Activated CD4-positive, alpha-beta memory T cell treated with anti-CD3 and anti-CD28 coated beads for 36 hours (primary cell): ENCODE data around the gene GRAMD2B. TPM values are rescaled to one million over a fixed set of nuclear protein-coding genes. Genes with fewer than 3 reads are reported as not detected.
"Not testable (repeated sequence)": the region's sequence is repeated elsewhere in the genome, so short reads cannot be mapped to it uniquely, and the experiment has no call there.

ENCODE experiments used
- CTCF ChIA-PET: fragments of 350-600 bp; sonication (Branson Sonifier 250); formaldehyde crosslinking; loops from one replicate; lab custom pipeline; 2021; ENCODE audit warnings: antibody characterized with exemption, inconsistent platforms; lab: Charles Lee
- POLR2A ChIA-PET: fragments of 350-600 bp; sonication (Branson Sonifier 250); formaldehyde crosslinking; loops from one replicate; lab custom pipeline; 2021; ENCODE audit warnings: antibody characterized with exemption; lab: Charles Lee
- DNase-seq: peaks from one replicate; pipeline ENCODE4 v3.0.0-alpha.2; 2020
- H3K27ac Mint-ChIP-seq: one replicate; pipeline ENCODE4 v1.8.0; 2021; ENCODE audit warnings: mixed read lengths
- H3K27me3 Mint-ChIP-seq: one replicate; pipeline ENCODE4 v1.8.0; 2021; ENCODE audit warnings: mixed read lengths
- H3K36me3 Mint-ChIP-seq: one replicate; pipeline ENCODE4 v1.8.0; 2021; ENCODE audit warnings: mixed read lengths
- H3K4me1 Mint-ChIP-seq: one replicate; pipeline ENCODE4 v1.8.0; 2021; ENCODE audit warnings: low read depth, mixed read lengths
- H3K4me3 Mint-ChIP-seq: one replicate; pipeline ENCODE4 v1.8.0; 2021; ENCODE audit warnings: mild to moderate bottlenecking, mixed read lengths
- H3K9me3 Mint-ChIP-seq: one replicate; pipeline ENCODE4 v1.8.0; 2021; ENCODE audit warnings: mixed read lengths
- intact Hi-C: fragments of 100-400 bp; cut with micrococcal nuclease; formaldehyde crosslinking; loops from one replicate; pipeline ENCODE4 v1.15.1; 2023
- total RNA-seq, 2 experiments: library from RNA; stranded (reverse); gene quantifications; one replicate each; pipeline ENCODE4 v1.2.3, GENCODE V29; 2021

The GRAMD2B gene
- total RNA-seq, 2 experiments from 2014 or later: 9.9 to 10.4 TPM

GRCh38 chr5:126439724-126440123 is 16.5 kb downstream of the GRAMD2B start:
- ChIA-PET CTCF (interaction anchor here (1.2 kb wide), 1 partner anchor 61 kb away, joined by 4 read pairs; no protein-coding TSS in a partner anchor), POLR2A (interaction anchor here (1.0 to 3.2 kb wide), 2 partner anchors 11 to 16 kb away, joined by 5 to 20 read pairs; partner anchors contain the start of gene GRAMD2B)
- H3K4me3 Mint-ChIP-seq: not testable (repeated sequence)

DNA sequence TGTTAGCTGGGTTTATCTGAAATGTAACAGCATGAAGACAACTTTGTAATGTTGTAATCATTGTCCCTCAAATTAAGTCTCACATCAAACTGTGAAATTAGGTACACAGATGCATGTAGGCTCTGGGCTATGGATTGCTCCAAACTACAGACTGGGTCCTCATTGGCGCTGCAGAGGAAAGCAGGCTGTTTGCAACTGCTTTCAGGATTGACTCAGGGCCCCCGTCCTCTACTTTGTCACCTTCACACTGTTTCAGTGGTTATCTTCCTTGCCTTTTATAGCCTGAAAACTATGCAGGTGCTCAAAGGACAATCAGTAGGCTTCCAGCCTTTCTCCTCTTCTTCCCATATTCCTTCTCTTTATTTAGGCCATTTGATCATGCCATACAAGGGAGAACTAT is 18.0 kb downstream of the GRAMD2B start:
- peaks cover 59% of the 10 kb centered on the region for H3K4me1 Mint-ChIP-seq
- no peak overlapping the region for H3K4me3 Mint-ChIP-seq
- ChIA-PET CTCF (interaction anchor here (1.2 kb wide), 1 partner anchor 59 kb away, joined by 4 read pairs; no protein-coding TSS in a partner anchor), POLR2A (no interaction called here)
- H3K9me3 Mint-ChIP-seq: no peaks in the 10 kb centered on the region
- intact Hi-C loops: loop anchor here (10.0 kb wide), 1 partner anchor 1856 kb away; no protein-coding TSS in a partner anchor
- H3K27ac Mint-ChIP-seq: no peak overlapping the region
- H3K27me3 Mint-ChIP-seq: no peaks in the 10 kb centered on the region
- H3K36me3 Mint-ChIP-seq: peaks cover 19% of the 10 kb centered on the region
- no peak for DNase-seq

More at GRCh38 chr5:126439724-126440123, 16.5 kb downstream of the GRAMD2B start:
- Mint-ChIP-seq H3K36me3 (peaks cover 18% of the 10 kb centered on the region), H3K4me1 (peaks cover 44% of the 10 kb centered on the region)
- H3K27ac Mint-ChIP-seq, DNase-seq, H3K9me3 Mint-ChIP-seq, H3K27me3 Mint-ChIP-seq: not testable (repeated sequence)
- intact Hi-C loops: loop anchor here (10.0 kb wide), 1 partner anchor 1855 kb away; no protein-coding TSS in a partner anchor

- DNase-seq: no peak
- ChIA-PET CTCF (interaction anchor here (1.1 kb wide), 1 partner anchor 20 kb away, joined by 4 read pairs; the partner anchor contains the start of gene GRAMD2B), POLR2A (interaction anchor here (1.2 kb wide), 1 partner anchor 20 kb away, joined by 7 read pairs; the partner anchor contains the start of gene GRAMD2B)
- Mint-ChIP-seq H3K4me3 (no peak overlapping the region), H3K27me3 (no peaks in the 10 kb centered on the region), H3K9me3 (no peaks in the 10 kb centered on the region), H3K4me1 (peaks cover 61% of the 10 kb centered on the region), H3K27ac (peak overlapping the region; percentile 53), H3K36me3 (peaks cover 15% of the 10 kb centered on the region)
- intact Hi-C loops: loop anchor here (10.0 kb wide), 1 partner anchor 1859 kb away; no protein-coding TSS in a partner anchor
Observed at GRCh38 chr5:126443374-126443851, 20.2 kb downstream of the GRAMD2B start.

DNA sequence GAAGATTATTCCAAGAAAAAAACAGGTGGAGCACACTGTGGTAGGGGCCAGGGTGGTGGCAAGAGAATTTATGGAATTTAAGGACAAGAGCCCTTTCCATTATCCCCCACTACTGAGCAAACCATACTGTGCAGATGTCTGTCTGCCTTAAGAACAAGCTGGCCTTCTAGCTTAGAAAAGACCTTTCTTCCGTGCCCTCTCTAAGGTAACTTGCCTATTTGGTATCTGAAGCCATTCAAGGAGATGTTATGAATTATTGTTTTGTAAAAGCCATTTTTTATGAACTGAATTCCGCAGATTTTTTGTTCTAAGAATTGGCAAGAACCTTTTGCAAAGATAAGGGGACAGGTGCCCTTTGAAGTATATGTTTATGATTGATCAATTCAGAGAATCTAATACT is 20.9 kb downstream of the GRAMD2B start:
- CTCF ChIA-PET: interaction anchor here (1.1 kb wide), 1 partner anchor 21 kb away, joined by 4 read pairs; the partner anchor contains the start of gene GRAMD2B
- no peak for DNase-seq
- POLR2A ChIA-PET: interaction anchor here (1.2 to 3.3 kb wide), 2 partner anchors 21 kb away, joined by 7 to 27 read pairs; partner anchors contain the start of gene GRAMD2B
- peaks cover 10% of the 10 kb centered on the region for H3K36me3 Mint-ChIP-seq
- intact Hi-C loops: loop anchor here (10.0 kb wide), 1 partner anchor 1859 kb away; no protein-coding TSS in a partner anchor
- H3K27ac Mint-ChIP-seq: no peak overlapping the region
- H3K9me3 Mint-ChIP-seq: no peaks in the 10 kb centered on the region
- peaks cover 60% of the 10 kb centered on the region for H3K4me1 Mint-ChIP-seq
- H3K27me3 Mint-ChIP-seq: no peaks in the 10 kb centered on the region
- no peak overlapping the region for H3K4me3 Mint-ChIP-seq

DNA sequence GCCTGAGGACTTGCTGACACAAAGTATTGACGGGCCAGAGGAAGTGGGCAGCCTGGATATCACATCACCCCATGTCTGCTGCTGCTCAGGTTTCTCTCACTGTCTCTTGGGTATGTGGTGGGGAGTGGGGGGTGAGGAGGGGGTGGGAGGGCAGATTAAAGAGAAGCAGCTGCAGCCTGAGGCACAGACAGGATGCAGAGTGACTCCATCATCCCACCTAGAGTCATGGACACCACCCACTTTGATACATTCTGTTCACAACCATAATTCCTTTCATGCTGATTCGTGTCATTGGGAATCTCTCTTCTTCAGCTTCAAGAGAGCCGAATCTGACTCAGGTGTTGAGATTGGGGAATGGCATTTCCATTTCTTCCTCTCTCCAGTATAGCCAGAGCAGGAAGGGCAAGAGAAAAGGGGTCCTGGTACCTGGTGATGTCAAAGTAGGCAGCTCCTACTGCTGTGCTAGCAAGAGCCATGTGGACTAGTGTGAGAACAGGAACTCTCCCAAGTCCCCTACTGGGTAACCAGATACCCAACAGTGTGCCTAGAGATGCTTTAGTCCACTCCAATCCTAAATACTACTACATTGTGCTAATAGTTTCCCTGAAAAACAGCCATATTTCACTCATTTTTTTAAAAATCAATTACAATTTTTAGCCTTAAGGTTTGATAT is 22.4 kb downstream of the GRAMD2B start:
- H3K27ac Mint-ChIP-seq: peak overlapping the region; percentile 41
- CTCF ChIA-PET: interaction anchor here (0.9 kb wide), 1 partner anchor 22 kb away, joined by 4 read pairs; no protein-coding TSS in a partner anchor
- intact Hi-C loops: loop anchor here (1.0 to 10.0 kb wide), 7 partner anchors 7 to 1861 kb away; no protein-coding TSS in a partner anchor
- H3K27me3 Mint-ChIP-seq: no peaks in the 10 kb centered on the region
- peak; percentile 30 for DNase-seq
- no peaks in the 10 kb centered on the region for H3K9me3 Mint-ChIP-seq
- no peak overlapping the region for H3K4me3 Mint-ChIP-seq
- peaks cover 73% of the 10 kb centered on the region for H3K4me1 Mint-ChIP-seq
- POLR2A ChIA-PET: interaction anchor here (0.9 to 3.3 kb wide), 2 partner anchors 8 to 22 kb away, joined by 6 to 27 read pairs; partner anchors contain the start of gene GRAMD2B
- peaks cover 7% of the 10 kb centered on the region for H3K36me3 Mint-ChIP-seq

DNA sequence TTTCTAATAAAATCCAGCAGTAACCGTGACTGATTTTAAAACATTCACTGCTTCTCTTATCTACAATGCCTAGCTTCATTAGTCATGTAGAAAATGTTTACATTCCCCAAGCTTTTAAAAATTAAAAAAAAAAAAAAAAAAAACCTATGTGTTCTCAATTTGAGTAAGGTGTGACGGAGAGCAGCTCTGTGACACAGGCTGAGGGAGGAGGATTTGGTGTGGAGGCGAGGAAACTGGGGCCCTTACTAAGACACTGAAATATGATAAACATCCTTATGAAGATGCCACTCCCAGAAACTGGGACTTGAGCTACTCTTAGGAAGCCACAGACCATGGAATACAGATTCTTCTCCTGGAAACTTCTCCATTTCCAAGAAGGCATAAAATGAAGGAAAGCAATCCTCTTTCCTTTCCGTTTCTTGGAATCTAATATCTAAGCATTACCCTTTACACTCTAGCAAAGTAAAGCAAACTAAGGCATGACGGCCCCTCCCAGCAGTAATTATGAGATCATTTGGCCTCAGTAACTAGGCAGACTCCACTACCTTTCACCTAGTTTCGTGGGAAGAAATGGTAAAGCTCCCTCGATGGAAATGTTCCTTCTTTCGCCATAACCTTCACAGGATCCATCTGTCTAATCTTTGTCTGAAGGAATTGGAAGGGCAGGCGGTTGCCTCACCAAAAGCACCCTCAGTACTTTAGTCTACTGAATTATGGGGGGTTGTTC is 23.5 kb downstream of the GRAMD2B start:
- peak; percentile 83 for DNase-seq
- no peaks in the 10 kb centered on the region for H3K9me3 Mint-ChIP-seq
- POLR2A ChIA-PET: interaction anchor here (0.9 to 3.3 kb wide), 2 partner anchors 9 to 23 kb away, joined by 6 to 27 read pairs; partner anchors contain the start of gene GRAMD2B
- intact Hi-C loops: loop anchor here (1.0 to 10.0 kb wide), 7 partner anchors 8 to 1862 kb away; no protein-coding TSS in a partner anchor
- CTCF ChIA-PET: interaction anchor here (0.9 to 1.4 kb wide), 4 partner anchors 8 to 154 kb away, joined by 5 to 6 read pairs (median 5); partner anchors contain the start of gene PHAX
- H3K36me3 Mint-ChIP-seq: peaks cover 7% of the 10 kb centered on the region
- H3K4me3 Mint-ChIP-seq: no peak overlapping the region
- H3K27ac Mint-ChIP-seq: peak overlapping the region; percentile 88
- no peaks in the 10 kb centered on the region for H3K27me3 Mint-ChIP-seq
- H3K4me1 Mint-ChIP-seq: peaks cover 79% of the 10 kb centered on the region

- Mint-ChIP-seq H3K9me3 (no peaks in the 10 kb centered on the region), H3K36me3 (peaks cover 6% of the 10 kb centered on the region), H3K4me1 (peaks cover 87% of the 10 kb centered on the region), H3K27me3 (no peaks in the 10 kb centered on the region), H3K4me3 (no peak overlapping the region), H3K27ac (peak overlapping the region; percentile 8)
- POLR2A ChIA-PET: interaction anchor here (2.2 kb wide), 1 partner anchor 25 kb away, joined by 20 read pairs; the partner anchor contains the start of gene GRAMD2B
- no peak for DNase-seq
- intact Hi-C loops: loop anchor here (1.0 to 10.0 kb wide), 6 partner anchors 25 to 1864 kb away; partner anchors contain the start of genes GRAMD2B and PHAX
- CTCF ChIA-PET: interaction anchor here (1.9 kb wide), 1 partner anchor 51 kb away, joined by 7 read pairs; no protein-coding TSS in a partner anchor
Observed at GRCh38 chr5:126448720-126449119, 25.5 kb downstream of the GRAMD2B start.

DNA sequence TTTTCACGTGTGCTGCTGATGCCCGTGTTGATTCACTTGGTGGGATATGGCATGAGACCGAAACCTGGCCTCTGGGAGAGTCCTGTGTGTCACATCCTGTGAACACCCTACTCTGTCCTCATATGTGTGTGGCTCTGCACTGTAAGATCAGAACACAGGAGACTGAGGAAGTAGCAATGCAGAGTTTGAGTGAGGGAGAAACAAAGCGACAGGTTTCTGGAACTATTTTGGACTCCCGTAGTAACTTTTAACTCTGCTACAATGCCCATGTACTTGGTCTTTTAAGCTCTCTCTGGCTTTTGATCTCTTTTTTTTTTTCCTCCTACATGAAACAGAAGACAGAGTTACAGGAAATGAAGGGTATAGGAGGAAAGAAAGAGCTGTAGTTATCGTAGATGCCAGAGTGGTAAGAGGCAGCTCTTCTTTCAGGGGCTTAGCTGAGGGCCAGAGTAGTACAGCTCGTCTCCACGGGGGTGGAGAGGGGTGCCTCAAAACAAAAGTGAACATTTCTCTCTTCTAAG is 26.6 kb downstream of the GRAMD2B start:
- POLR2A ChIA-PET: interaction anchor here (0.9 to 2.2 kb wide), 7 partner anchors 10 to 328 kb away, joined by 3 to 20 read pairs (median 4); partner anchors contain the start of genes GRAMD2B and LMNB1
- H3K4me3 Mint-ChIP-seq: peak overlapping the region; percentile 81
- CTCF ChIA-PET: interaction anchor here (0.6 to 1.9 kb wide), 6 partner anchors 13 to 303 kb away, joined by 3 to 7 read pairs (median 4); partner anchors contain the start of gene GRAMD2B
- peak; percentile 85 for DNase-seq
- peaks cover 10% of the 10 kb centered on the region for H3K36me3 Mint-ChIP-seq
- intact Hi-C loops: loop anchor here (1.0 to 10.0 kb wide), 7 partner anchors 27 to 1865 kb away; partner anchors contain the start of genes GRAMD2B and PHAX
- peak overlapping the region; percentile 100 for H3K27ac Mint-ChIP-seq
- peaks cover 76% of the 10 kb centered on the region for H3K4me1 Mint-ChIP-seq
- no peaks in the 10 kb centered on the region for H3K9me3 Mint-ChIP-seq
- H3K27me3 Mint-ChIP-seq: no peaks in the 10 kb centered on the region

- intact Hi-C loops: loop anchor here (5.0 kb wide), 1 partner anchor 872 kb away; no protein-coding TSS in a partner anchor
- H3K27me3 Mint-ChIP-seq: no peaks in the 10 kb centered on the region
- CTCF ChIA-PET: interaction anchor here (1.1 to 1.9 kb wide), 4 partner anchors 13 to 96 kb away, joined by 3 to 7 read pairs (median 4); partner anchors contain the start of gene GRAMD2B
- peaks cover 71% of the 10 kb centered on the region for H3K4me1 Mint-ChIP-seq
- peak overlapping the region; percentile 100 for H3K27ac Mint-ChIP-seq
- peak overlapping the region; percentile 81 for H3K4me3 Mint-ChIP-seq
- peak; percentile 48 for DNase-seq
- H3K36me3 Mint-ChIP-seq: peaks cover 7% of the 10 kb centered on the region
- POLR2A ChIA-PET: interaction anchor here (0.9 to 2.2 kb wide), 7 partner anchors 10 to 327 kb away, joined by 3 to 20 read pairs (median 4); partner anchors contain the start of genes GRAMD2B and LMNB1
- H3K9me3 Mint-ChIP-seq: no peaks in the 10 kb centered on the region
Observed at GRCh38 chr5:126450346-126450745, 27.1 kb downstream of the GRAMD2B start.

DNA sequence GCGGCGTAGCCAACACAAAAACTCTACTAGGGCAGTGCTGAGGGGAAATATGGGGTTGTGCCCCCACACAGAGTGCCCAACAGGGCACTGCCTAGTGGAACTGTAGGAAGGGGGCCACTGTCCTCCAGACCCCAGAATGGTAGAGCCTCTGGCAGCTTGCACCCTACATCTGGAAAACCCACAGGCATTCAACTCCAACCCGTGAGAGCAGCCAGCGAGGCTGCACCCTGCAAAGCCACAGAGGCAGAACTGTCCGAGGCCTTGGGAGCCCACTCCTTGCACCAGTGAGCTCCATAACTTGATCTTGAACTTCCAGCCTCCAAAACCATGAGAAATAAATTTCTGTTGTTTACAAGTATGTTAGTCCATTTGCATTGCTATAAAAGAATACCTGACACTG is 27.7 kb downstream of the GRAMD2B start:
- Mint-ChIP-seq H3K36me3 (peaks cover 7% of the 10 kb centered on the region), H3K9me3 (no peaks in the 10 kb centered on the region), H3K27ac (peak overlapping the region; percentile 100), H3K27me3 (no peaks in the 10 kb centered on the region), H3K4me1 (peaks cover 65% of the 10 kb centered on the region), H3K4me3 (peak overlapping the region; percentile 81)
- intact Hi-C loops: loop anchor here (5.0 kb wide), 1 partner anchor 871 kb away; no protein-coding TSS in a partner anchor
- DNase-seq: no peak
- CTCF ChIA-PET: interaction anchor here (1.3 kb wide), 1 partner anchor 28 kb away, joined by 3 read pairs; the partner anchor contains the start of gene GRAMD2B
- POLR2A ChIA-PET: interaction anchor here (1.1 kb wide), 1 partner anchor 11 kb away, joined by 5 read pairs; no protein-coding TSS in a partner anchor
